Vagina (tissue), 2 donors: ENCODE results near the gene VMP1. TPM values are rescaled to one million over a fixed set of nuclear protein-coding genes. Genes with fewer than 3 reads are reported as not detected.

Experiments used
- DNase-seq, 2 donors: peaks; one replicate each; pipeline ENCODE4 v3.0.0-alpha.2; 2017; ENCODE audit errors: extremely low spot score in 2 of 2
- H3K27ac ChIP-seq: fragments of 200-600 bp; sonication (generic); one replicate; pipeline ENCODE4 v1.5.1; 2019
- H3K27me3 ChIP-seq: fragments of 200-600 bp; sonication (generic); one replicate; pipeline ENCODE4 v1.5.1; 2019
- H3K36me3 ChIP-seq, 2 donors: fragments of 200-600 bp; sonication (generic); one replicate each; pipeline ENCODE4 v1.5.1; 2017 to 2019
- H3K4me1 ChIP-seq: fragments of 200-600 bp; sonication (generic); one replicate; pipeline ENCODE4 v1.5.1; 2019
- H3K4me3 ChIP-seq, 2 donors: fragments of 200-600 bp; sonication (generic); 1 replicate in 1 of 2; 2 replicates in 1 of 2; pipeline ENCODE4 v1.5.1; 2016 to 2019
- H3K9me3 ChIP-seq: fragments of 200-600 bp; sonication (generic); one replicate; pipeline ENCODE4 v1.5.1; 2019
- POLR2A ChIP-seq, 2 donors: fragments of 450-650 bp; IDR thresholded peaks; one replicate each; pipeline ENCODE4 v1.6.1; 2017; ENCODE audit warnings: antibody characterized with exemption in 2 of 2, mild to moderate bottlenecking in 2 of 2, moderate library complexity in 2 of 2
- POLR2AphosphoS5 ChIP-seq, 2 donors: sonication (generic); formaldehyde crosslinking; IDR thresholded peaks; one replicate each; pipeline ENCODE4 v1.9.0; 2017; ENCODE audit warnings: antibody characterized with exemption in 2 of 2, mild to moderate bottlenecking in 2 of 2, low read depth in 1 of 2; ENCODE audit not compliant: insufficient read depth in 1 of 2
- intact Hi-C: fragments of 100-400 bp; cut with DNase I; formaldehyde crosslinking; loops from one replicate; pipeline ENCODE4 v1.15.1; 2023
- total RNA-seq: library from RNA; depleted of rRNA; stranded (reverse); fragments of >200 nt; gene quantifications from one replicate; pipeline ENCODE4 v1.2.3, GENCODE V29; 2016
- TF ChIP-seq, protein P1 (sequence below), 3 experiments: fragments of 450-650 bp in 2 of 3; fragments of 200-600 bp in 1 of 3; sonication (generic) in 1 of 3; IDR thresholded peaks; one replicate each; pipeline ENCODE4 v1.5.1; 2017 to 2019; ENCODE audit warnings: antibody characterized with exemption in 3 of 3, mild to moderate bottlenecking in 2 of 3, moderate library complexity in 2 of 3

The VMP1 gene
- total RNA-seq, 1 donor from 2014 or later: 380 TPM

- H3K36me3 ChIP-seq: peaks cover 0 to 7% of the 10 kb centered on the region in 2 donors
- intact Hi-C loops: no loop called here
- H3K27me3 ChIP-seq: no peaks in the 10 kb centered on the region
- no peak overlapping the region for H3K4me3 ChIP-seq
- TF ChIP-seq, protein P1, sequence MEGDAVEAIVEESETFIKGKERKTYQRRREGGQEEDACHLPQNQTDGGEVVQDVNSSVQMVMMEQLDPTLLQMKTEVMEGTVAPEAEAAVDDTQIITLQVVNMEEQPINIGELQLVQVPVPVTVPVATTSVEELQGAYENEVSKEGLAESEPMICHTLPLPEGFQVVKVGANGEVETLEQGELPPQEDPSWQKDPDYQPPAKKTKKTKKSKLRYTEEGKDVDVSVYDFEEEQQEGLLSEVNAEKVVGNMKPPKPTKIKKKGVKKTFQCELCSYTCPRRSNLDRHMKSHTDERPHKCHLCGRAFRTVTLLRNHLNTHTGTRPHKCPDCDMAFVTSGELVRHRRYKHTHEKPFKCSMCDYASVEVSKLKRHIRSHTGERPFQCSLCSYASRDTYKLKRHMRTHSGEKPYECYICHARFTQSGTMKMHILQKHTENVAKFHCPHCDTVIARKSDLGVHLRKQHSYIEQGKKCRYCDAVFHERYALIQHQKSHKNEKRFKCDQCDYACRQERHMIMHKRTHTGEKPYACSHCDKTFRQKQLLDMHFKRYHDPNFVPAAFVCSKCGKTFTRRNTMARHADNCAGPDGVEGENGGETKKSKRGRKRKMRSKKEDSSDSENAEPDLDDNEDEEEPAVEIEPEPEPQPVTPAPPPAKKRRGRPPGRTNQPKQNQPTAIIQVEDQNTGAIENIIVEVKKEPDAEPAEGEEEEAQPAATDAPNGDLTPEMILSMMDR (IDR thresholded peaks at IDR 0.05): no peak
- TF ChIP-seq POLR2AphosphoS5 (IDR thresholded peaks at IDR 0.05; ENCODE audit: insufficient read depth in 1 of 2, low read depth in 1 of 2) (no peak), POLR2A (IDR thresholded peaks at IDR 0.05) (no peak)
- H3K27ac ChIP-seq: no peak overlapping the region
- DNase-seq: no peak
- H3K4me1 ChIP-seq: no peaks in the 10 kb centered on the region
- no peaks in the 10 kb centered on the region for H3K9me3 ChIP-seq
Measured at GRCh38 chr17:59814685-59815084, 107.2 kb downstream of the VMP1 start.

GRCh38 chr17:59815965-59816364, 108.5 kb downstream of the VMP1 start:
- no peak for DNase-seq
- Histone ChIP-seq H3K36me3 (peaks cover 0 to 7% of the 10 kb centered on the region in 2 donors), H3K27ac (peak overlapping the region; percentile 56), H3K4me3 (no peak overlapping the region), H3K27me3 (no peaks in the 10 kb centered on the region), H3K9me3 (no peaks in the 10 kb centered on the region), H3K4me1 (no peaks in the 10 kb centered on the region)
- TF ChIP-seq, protein P1 (IDR thresholded peaks at IDR 0.05): no peak
- no peak for TF ChIP-seq POLR2AphosphoS5 (IDR thresholded peaks at IDR 0.05; ENCODE audit: insufficient read depth in 1 of 2, low read depth in 1 of 2)
- TF ChIP-seq POLR2A (IDR thresholded peaks at IDR 0.05): no peak
- intact Hi-C loops: no loop called here

- Histone ChIP-seq H3K27ac (peak overlapping the region; percentile 81), H3K9me3 (no peaks in the 10 kb centered on the region), H3K27me3 (no peaks in the 10 kb centered on the region), H3K4me1 (peaks cover 48% of the 10 kb centered on the region), H3K36me3 (no peaks in the 10 kb centered on the region), H3K4me3 (no peak overlapping the region)
- TF ChIP-seq, protein P1 (IDR thresholded peaks at IDR 0.05): no peak
- peak; percentile 42 to 43 for TF ChIP-seq POLR2AphosphoS5 (IDR thresholded peaks at IDR 0.05; ENCODE audit: insufficient read depth in 1 of 2, low read depth in 1 of 2)
- intact Hi-C loops: loop anchor here (5.0 kb wide), 1 partner anchor 38 kb away; no protein-coding TSS in a partner anchor
- no peak for DNase-seq
Measured at GRCh38 chr17:59825533-59826322, 118.3 kb downstream of the VMP1 start.

DNA sequence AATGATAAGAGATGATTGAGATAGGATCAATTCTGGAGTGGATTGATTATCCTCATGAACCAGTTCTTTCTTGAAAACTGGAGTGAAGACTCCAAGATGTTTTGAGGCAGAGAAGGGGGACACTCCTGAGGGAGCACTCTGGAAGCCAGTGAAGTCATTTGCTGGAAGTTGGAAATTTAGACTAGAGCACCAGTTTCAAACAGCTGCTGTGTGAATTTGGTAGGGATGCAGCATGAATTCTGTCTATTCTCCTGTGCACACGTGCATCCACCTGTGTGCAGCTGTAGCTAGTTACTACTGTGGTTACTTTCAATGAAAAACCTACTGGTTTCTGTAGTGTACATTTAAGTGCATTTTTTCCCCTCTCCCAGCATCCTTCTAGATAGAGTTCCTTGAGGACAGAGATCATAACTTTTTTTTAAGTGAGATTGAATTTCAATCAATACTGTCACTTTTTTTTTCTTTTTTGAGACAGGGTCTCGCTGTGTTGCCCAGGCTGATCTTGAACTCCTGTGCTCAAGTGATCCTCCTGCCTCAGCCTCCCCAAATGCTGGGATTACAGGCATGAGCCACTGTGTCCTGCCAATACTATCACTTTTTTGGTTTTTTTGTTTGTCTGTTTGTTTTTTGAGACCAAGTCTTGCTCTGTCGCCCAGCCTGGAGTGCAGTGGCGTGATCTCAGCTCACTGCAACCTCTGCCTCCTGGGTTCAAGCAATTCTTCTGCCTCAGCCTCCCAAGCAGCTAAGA, 119.4 kb downstream of the VMP1 start:
- TF ChIP-seq, protein P1 (IDR thresholded peaks at IDR 0.05): no peak
- TF ChIP-seq POLR2AphosphoS5 (IDR thresholded peaks at IDR 0.05; ENCODE audit: insufficient read depth in 1 of 2, low read depth in 1 of 2): no peak
- TF ChIP-seq POLR2A (IDR thresholded peaks at IDR 0.05): no peak
- no peaks in the 10 kb centered on the region for H3K36me3 ChIP-seq
- H3K4me1 ChIP-seq: peaks cover 58% of the 10 kb centered on the region
- H3K27me3 ChIP-seq: no peaks in the 10 kb centered on the region
- no peak for DNase-seq
- H3K4me3 ChIP-seq: no peak overlapping the region
- intact Hi-C loops: loop anchor here (5.0 kb wide), 1 partner anchor 40 kb away; no protein-coding TSS in a partner anchor
- H3K9me3 ChIP-seq: no peaks in the 10 kb centered on the region
- H3K27ac ChIP-seq: peak overlapping the region; percentile 81
